Common myeloid progenitor, CD34-positive (primary cell): ENCODE results near the gene PRUNE1.

ENCODE experiments used
- CTCF ChIA-PET: fragments of 350-600 bp; sonication (Branson Sonifier 250); formaldehyde crosslinking; loops from one replicate; lab custom pipeline; 2021; ENCODE audit warnings: antibody characterized with exemption; lab: Charles Lee
- POLR2A ChIA-PET: fragments of 350-600 bp; sonication (Branson Sonifier 250); formaldehyde crosslinking; loops from one replicate; lab custom pipeline; 2021; ENCODE audit warnings: antibody characterized with exemption; lab: Charles Lee
- DNase-seq, 3 donors: peaks; one replicate each; pipeline versions ENCODE4 v3.0.0 to v3.0.0-alpha.2; 2013
- H3K27ac ChIP-seq, 2 experiments: 1 replicate in 1 of 2; 2 replicates in 1 of 2; pipeline ENCODE4 v1.7.0; 2013; ENCODE audit warnings: inconsistent platforms in 2 of 2, low read length in 2 of 2, mild to moderate bottlenecking in 2 of 2, low read depth in 1 of 2, moderate library complexity in 1 of 2; ENCODE audit not compliant: severe bottlenecking in 2 of 2, insufficient read depth in 1 of 2, poor library complexity in 1 of 2
- H3K27me3 ChIP-seq, 5 experiments: replicated peaks in 2 of 5; 1 replicate in 3 of 5; 2 replicates in 2 of 5; pipeline versions ENCODE4 v1.6.1 to v1.7.0; 2013; ENCODE audit warnings: low read length in 4 of 5, mild to moderate bottlenecking in 2 of 5, moderate library complexity in 2 of 5, inconsistent platforms in 1 of 5; ENCODE audit not compliant: insufficient read depth in 5 of 5, control insufficient read depth in 4 of 5
- H3K36me3 ChIP-seq, 4 experiments: 1 replicate in 2 of 4; 2 replicates in 2 of 4; pipeline versions ENCODE4 v1.6.1 to v1.7.0; 2013; ENCODE audit warnings: low read length in 3 of 4, control low read depth in 1 of 4, mild to moderate bottlenecking in 1 of 4; ENCODE audit not compliant: control insufficient read depth in 4 of 4, insufficient read depth in 4 of 4
- H3K4me1 ChIP-seq, 4 experiments: 1 replicate in 3 of 4; 2 replicates in 1 of 4; pipeline versions ENCODE4 v1.6.1 to v1.7.1; 2013; ENCODE audit warnings: low read length in 3 of 4, mild to moderate bottlenecking in 3 of 4, control low read depth in 1 of 4, inconsistent platforms in 1 of 4, moderate library complexity in 1 of 4; ENCODE audit not compliant: control insufficient read depth in 4 of 4, insufficient read depth in 4 of 4; ENCODE audit errors: control extremely low read depth in 1 of 4
- H3K4me3 ChIP-seq, 7 experiments: 1 replicate in 4 of 7; 2 replicates in 3 of 7; pipeline versions ENCODE4 v1.5.1 to v1.7.0; 2013; ENCODE audit warnings: mild to moderate bottlenecking in 7 of 7, low read length in 6 of 7, moderate library complexity in 6 of 7, inconsistent platforms in 2 of 7, low read depth in 2 of 7, control low read depth in 1 of 7; ENCODE audit not compliant: insufficient read depth in 4 of 7, control insufficient read depth in 1 of 7; ENCODE audit errors: extremely low read depth in 1 of 7
- H3K9me3 ChIP-seq, 5 experiments: 1 replicate in 4 of 5; 2 replicates in 1 of 5; pipeline versions ENCODE4 v1.6.1 to v1.7.1; 2013; ENCODE audit warnings: low read length in 4 of 5, mild to moderate bottlenecking in 2 of 5, inconsistent platforms in 1 of 5, low read depth in 1 of 5, moderate library complexity in 1 of 5; ENCODE audit not compliant: control insufficient read depth in 4 of 5, insufficient read depth in 2 of 5; ENCODE audit errors: control extremely low read depth in 1 of 5
- WGBS: methylation state at CpG from one replicate; pipeline ENCODE4 v1.1.5; 2013; ENCODE audit not compliant: insufficient coverage; 5-methylcytosine and 5-hydroxymethylcytosine counted together

Gene PRUNE1

DNA sequence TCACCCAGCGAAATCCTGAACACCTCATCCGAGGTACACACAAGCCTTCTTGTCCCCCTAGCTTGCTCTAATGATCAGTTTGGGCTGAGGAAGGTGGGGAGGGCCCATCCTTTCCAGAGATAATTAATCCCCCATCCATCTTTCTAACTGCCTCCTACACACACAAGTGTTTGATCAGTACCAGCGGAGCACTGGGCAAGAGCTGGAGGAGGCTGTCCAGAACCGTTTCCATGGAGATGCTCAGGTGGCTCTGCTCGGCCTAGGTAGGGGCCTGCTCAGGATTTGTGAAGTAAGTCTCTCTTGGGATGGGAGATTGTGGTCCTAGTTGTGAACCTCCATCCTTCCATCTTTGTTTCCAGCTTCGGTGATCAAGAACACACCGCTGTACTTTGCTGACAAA lies 20.3 kb upstream of the PRUNE1 start:
- ChIA-PET POLR2A (no interaction called here), CTCF (interaction anchor here (1.1 to 15.2 kb wide), 3 partner anchors 10 to 24 kb away, joined by 3 to 235 read pairs (median 19); partner anchors contain the start of gene MINDY1)
- Histone ChIP-seq H3K27ac (no peak overlapping the region), H3K9me3 (no peaks in the 10 kb centered on the region), H3K4me1 (no peaks in the 10 kb centered on the region), H3K4me3 (no peak overlapping the region), H3K27me3 (no peaks in the 10 kb centered on the region), H3K36me3 (no peaks in the 10 kb centered on the region)
- 96% methylated on average over 4 of the region's 7 CpGs for WGBS
- DNase-seq = no peak

DNA sequence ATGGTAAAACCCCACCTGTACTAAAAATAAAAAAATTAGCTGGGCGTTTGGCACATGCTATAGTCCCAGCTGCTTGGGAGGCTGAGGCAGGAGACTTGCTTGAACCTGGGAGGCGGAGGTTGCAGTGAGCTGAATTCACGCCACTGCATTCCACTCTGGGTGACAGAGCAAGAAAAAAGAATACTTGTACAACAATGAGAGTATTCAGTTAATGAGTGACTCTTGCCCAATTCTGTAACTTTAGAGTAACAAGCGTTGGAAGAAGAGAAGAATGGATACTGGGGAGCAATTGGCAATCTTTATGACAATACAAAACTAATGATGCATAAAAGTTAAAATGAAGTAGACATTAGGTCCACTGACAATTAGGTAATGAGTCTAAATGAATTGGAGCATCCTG lies 15.6 kb upstream of the PRUNE1 start:
- DNase-seq = no peak

DNA sequence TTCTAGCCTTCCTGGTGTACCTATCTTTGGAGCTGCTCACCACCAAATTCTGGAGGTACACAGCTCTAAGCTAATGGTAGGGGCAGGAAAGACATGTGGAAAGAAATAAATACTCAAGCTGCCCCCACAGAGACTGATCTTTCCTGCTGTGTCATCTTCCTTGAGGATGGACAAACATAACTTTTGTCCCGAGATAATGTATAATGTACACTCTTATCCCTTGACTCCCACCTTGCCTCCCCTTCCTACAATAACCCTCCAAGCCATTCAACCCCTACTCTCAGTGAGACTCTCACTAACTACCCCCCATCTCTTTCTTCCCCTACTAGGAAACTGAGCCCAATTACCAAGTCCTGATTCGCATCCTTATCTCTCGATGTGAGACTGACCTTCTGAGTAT lies 14.0 kb upstream of the PRUNE1 start:
- no peak overlapping the region for H3K4me3 ChIP-seq
- H3K27ac ChIP-seq = no peak overlapping the region
- H3K4me1 ChIP-seq = peaks cover 0 to 11% (median 8%) of the 10 kb centered on the region in 4 experiments
- H3K9me3 ChIP-seq = no peaks in the 10 kb centered on the region
- ChIA-PET CTCF (interaction anchor here (2.1 to 12.3 kb wide), 3 partner anchors 11 to 23 kb away, joined by 4 to 235 read pairs (median 65); partner anchors contain the start of genes ANXA9 and MINDY1), POLR2A (no interaction called here)
- DNase-seq = no peak
- WGBS = 84% methylated on average over 3 of the region's 3 CpGs
- H3K36me3 ChIP-seq = peaks cover 5 to 30% (median 16%) of the 10 kb centered on the region in 4 experiments
- H3K27me3 ChIP-seq = no peaks in the 10 kb centered on the region

More for the DNA sequence above, 15.6 kb upstream of the PRUNE1 start:
- Histone ChIP-seq H3K27me3 (no peaks in the 10 kb centered on the region), H3K27ac (no peak overlapping the region), H3K36me3 (peaks cover 2 to 18% (median 9%) of the 10 kb centered on the region in 4 experiments), H3K9me3 (no peaks in the 10 kb centered on the region), H3K4me3 (no peak overlapping the region), H3K4me1 (peaks cover 0 to 3% (median 0%) of the 10 kb centered on the region in 4 experiments)
- ChIA-PET POLR2A (no interaction called here), CTCF (interaction anchor here (1.3 to 12.3 kb wide), 2 partner anchors 10 to 20 kb away, joined by 4 to 235 read pairs; partner anchors contain the start of gene ANXA9)
- 96% methylated on average over 3 of the region's 4 CpGs for WGBS

DNA sequence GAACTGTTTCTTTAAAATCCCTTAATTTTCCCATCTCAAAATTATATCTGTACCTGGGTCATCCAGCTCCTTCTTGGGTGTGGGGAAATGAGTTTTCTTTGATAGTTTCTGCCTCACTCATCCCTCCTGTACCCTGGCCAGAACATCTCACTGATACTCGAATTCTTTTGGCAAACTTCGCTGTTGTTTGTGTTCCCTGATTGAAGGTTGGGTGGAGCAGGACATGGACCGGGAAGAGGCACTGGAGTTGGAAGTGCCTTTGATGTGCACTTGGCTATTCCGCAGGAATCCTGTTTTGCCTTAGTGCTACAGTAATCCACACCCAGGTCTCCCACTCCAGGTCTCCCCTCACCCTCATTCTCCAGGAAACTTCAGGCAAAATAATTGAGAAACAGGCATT lies 12.8 kb upstream of the PRUNE1 start:
- H3K4me3 ChIP-seq = no peak overlapping the region
- DNase-seq = no peak
- H3K27me3 ChIP-seq = no peaks in the 10 kb centered on the region
- ChIA-PET CTCF (interaction anchor here (0.9 to 12.3 kb wide), 9 partner anchors 10 to 113 kb away, joined by 3 to 235 read pairs (median 4); partner anchors contain the start of genes ANXA9, MINDY1 and SETDB1), POLR2A (interaction anchor here (1.3 kb wide), 1 partner anchor 11 kb away, joined by 4 read pairs; the partner anchor contains the start of gene MINDY1)
- 77% methylated on average over 3 of the region's 4 CpGs for WGBS
- H3K36me3 ChIP-seq = peaks cover 5 to 30% (median 16%) of the 10 kb centered on the region in 4 experiments
- H3K27ac ChIP-seq = no peak overlapping the region
- no peaks in the 10 kb centered on the region for H3K9me3 ChIP-seq
- peaks cover 7 to 24% (median 20%) of the 10 kb centered on the region in 4 experiments for H3K4me1 ChIP-seq

DNA sequence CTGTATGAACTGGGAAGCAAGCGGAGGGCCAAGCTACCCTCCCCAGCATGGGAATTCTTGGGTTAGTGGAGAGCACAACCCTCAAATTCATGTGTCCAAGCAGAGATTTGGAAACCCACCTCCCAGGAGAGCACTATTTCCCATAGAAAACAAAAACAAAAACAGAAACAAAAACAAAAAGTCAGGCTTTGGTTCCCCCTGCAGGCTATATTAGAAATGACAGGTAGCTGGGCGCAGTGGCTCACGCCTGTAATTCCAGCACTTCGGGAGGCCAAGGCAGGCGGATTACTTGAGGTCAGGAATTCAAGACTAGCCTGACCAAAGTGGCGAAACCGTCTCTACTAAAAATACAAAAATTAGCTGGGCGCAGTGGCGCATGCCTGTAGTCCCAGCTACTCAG lies 12.4 kb upstream of the PRUNE1 start:
- Histone ChIP-seq H3K4me3 (no peak overlapping the region), H3K36me3 (peaks cover 5 to 30% (median 16%) of the 10 kb centered on the region in 4 experiments), H3K9me3 (no peaks in the 10 kb centered on the region), H3K4me1 (peaks cover 8 to 28% (median 24%) of the 10 kb centered on the region in 4 experiments), H3K27me3 (no peaks in the 10 kb centered on the region), H3K27ac (no peak overlapping the region)
- WGBS = 62% methylated on average over 9 of the region's 9 CpGs
- peak in 2 of 3 donors; percentile 17 to 33 for DNase-seq
- ChIA-PET POLR2A (interaction anchor here (0.6 to 1.3 kb wide), 2 partner anchors 10 to 19 kb away, joined by 3 to 4 read pairs; partner anchors contain the start of gene MINDY1), CTCF (interaction anchor here (0.9 to 12.3 kb wide), 9 partner anchors 10 to 70 kb away, joined by 3 to 235 read pairs (median 4); partner anchors contain the start of genes ANXA9, MINDY1 and SETDB1)

DNA sequence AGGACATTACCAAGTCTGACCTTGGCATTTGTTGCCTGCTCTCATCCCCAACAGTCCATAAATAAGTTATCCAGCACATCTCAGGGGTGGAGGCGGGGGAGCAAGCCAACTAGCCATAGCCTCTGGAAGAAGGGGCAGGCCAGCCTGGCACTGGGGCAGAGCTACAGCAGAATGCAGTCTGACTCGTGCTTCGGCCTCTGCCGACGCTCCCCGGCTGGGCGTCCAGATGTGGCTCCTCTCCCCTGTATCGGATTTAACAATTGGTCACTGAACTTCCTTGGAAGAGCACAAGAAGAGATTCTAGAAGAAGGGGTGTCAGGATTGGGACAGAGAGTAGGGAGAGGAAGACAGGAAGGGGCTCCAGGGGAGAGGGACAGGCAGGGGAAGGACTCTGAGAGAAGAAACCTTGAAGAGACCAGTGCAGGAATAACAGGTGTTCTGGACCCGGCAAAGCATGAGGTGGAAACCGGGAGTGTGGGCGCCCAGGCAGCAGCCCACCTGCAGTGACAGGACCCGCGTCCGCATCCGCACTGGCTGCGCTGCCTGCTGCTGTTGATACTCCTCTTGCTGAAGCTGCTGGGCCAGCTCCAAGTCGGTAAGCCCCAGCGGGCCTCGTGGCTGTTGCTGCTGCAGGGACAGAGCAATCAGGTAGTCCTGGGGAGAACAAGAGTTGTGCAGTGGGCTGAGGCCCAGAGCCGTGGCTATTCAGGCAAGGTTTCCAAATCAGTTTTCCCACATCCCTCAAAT lies 10.9 kb upstream of the PRUNE1 start:
- CTCF ChIA-PET = interaction anchor here (1.0 to 12.3 kb wide), 6 partner anchors 8 to 158 kb away, joined by 3 to 235 read pairs (median 6); partner anchors contain the start of genes ANXA9, MINDY1 and SETDB1
- POLR2A ChIA-PET = interaction anchor here (0.6 to 1.2 kb wide), 2 partner anchors 9 to 59 kb away, joined by 3 read pairs; partner anchors contain the start of gene MINDY1
- peaks cover 5 to 33% (median 23%) of the 10 kb centered on the region in 4 experiments for H3K36me3 ChIP-seq

More for the DNA sequence above, 10.9 kb upstream of the PRUNE1 start:
- no peak for DNase-seq
- Histone ChIP-seq H3K4me1 (peaks cover 12 to 40% (median 37%) of the 10 kb centered on the region in 4 experiments), H3K27me3 (no peaks in the 10 kb centered on the region), H3K27ac (no peak overlapping the region), H3K4me3 (no peak overlapping the region), H3K9me3 (no peaks in the 10 kb centered on the region)
- 96% methylated on average over 18 of the region's 20 CpGs for WGBS
